Measurements from ENCODE around the gene MYO7B.

MYO7B gene

DNA sequence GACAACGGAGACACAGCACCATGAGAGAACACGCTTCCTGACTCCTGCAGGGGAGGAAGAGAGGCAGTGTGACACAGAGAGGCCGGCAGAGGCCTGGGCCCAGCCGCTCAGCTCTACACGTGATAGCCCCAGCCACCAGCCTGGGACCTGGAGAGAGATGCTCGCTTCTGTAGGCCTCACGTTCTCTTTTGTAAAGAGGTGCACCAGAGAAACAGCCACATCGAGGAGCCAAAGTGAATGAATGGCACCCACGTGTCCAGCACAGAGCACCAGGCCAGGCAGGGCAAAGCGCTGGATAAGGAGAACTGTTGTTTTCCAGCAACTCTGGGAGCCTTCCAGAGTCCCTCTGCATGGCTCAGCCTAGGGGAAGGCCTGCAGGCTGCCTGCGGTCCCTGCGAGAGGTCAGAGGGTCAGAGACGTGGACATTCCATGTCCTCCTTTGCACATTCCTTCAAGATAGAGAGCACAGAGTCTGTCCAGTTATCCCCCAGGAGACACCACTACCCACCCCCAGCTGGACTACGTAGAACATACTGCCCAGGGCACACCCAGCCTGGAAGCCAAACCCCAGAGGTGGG, 125.7 kb downstream of the MYO7B start:
- DNase-seq (ENCODE audit: low read depth in 2 of 2), result no peak

DNA sequence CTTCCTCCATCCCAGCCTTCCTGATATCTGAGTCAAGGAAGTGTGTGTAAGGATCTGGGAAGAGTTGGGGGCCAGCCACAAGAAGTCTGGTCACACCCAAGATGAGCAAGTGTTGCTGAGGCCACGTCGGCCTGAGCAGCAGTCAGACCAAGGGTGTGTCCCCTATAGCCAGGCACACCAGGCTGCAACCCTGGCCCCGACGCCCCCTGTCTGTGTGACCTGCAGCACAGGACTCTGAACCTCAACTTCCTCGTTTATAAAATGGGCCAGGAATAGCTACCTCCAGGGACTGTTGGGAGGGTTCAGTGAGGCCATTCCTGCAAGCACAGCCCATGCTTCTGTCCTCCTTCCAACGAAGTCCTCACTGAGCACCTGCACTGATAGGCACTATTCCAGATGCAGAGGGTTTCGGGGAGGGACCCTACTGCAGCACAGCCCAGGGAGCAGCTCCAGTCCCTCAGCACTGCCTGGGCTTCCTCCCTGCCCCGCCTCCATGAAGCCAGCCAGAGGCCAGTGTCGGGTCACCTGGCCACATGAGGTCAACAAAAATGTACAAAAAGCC, 126.5 kb downstream of the MYO7B start:
- DNase-seq (ENCODE audit: low read depth in 2 of 2), result no peak

GRCh38 chr2:127662937-127663565, 127.6 kb downstream of the MYO7B start:
- no peak for DNase-seq (ENCODE audit: low read depth in 2 of 2)

- DNase-seq (ENCODE audit: low read depth in 2 of 2), result no peak
Observed at GRCh38 chr2:127663566-127664064, 128.1 kb downstream of the MYO7B start.

GRCh38 chr2:127664065-127664894, 128.8 kb downstream of the MYO7B start:
- DNase-seq (ENCODE audit: low read depth in 2 of 2), result no peak

DNA sequence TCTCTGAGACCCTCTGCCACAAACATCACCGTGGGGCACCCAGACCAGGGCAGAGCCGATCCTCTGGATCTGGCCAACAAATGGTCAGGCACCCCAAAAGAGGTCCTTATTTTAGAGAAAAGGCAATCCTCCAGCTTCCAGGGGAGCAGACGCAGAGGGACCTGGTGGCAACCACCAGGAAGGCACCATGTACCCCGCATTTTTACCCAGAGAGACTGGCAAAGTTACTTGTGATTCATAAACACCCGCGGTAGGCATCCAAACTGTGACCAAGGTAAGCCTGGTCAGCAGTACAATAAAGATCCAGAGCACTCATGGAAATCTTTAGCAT, 129.4 kb downstream of the MYO7B start:
- no peak for DNase-seq (ENCODE audit: low read depth in 2 of 2)

DNA sequence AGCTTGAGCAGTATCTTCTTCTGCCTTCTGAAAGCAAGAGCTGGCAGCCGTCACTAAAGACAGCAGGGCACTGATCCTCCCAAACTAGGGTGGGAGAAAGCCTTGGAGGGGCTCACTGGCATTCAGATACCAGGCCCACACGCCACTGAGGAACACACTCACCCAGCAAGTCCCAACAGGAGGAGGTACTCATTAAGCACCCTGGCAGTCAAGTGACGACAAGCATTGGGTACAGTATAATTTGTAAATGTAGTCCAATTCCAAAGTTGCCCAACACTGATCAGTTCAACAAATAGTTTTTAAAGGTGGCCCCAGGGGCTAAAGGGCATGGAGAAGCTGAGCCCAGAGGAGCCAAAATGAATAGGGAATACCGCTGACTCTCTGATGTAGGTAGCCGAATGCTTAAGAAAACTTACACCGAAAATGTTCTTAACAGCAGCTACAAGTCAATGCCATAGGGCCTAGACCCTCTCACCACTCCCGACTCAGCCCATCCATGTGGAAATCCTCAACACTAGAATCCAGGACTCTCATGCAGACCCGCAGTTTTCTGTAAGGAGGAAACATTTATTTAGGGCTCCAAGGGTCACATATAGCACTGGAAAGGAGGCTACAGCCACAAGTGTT, 129.9 kb downstream of the MYO7B start:
- DNase-seq (ENCODE audit: low read depth in 2 of 2), result no peak

DNA sequence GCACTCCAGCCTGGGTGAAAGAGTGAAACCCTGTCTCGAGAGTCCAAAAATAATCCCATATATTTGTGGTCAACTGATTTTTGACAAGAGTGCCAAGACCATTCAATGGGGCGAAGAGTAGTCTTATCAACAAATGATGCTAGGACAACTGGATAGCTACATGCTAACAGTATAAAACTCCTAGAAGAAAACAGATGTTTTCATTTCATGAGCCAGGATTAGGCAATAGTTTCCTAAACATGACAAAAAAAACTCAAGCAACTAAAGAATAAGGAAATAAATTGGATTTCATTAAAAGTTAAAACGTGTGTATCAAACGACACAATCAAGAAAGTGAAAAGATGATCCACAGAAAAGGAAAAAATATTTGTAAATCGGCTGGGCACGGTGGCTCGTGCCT, 133.6 kb downstream of the MYO7B start:
- no peak for DNase-seq (ENCODE audit: low read depth in 2 of 2)

GRCh38 chr2:127670055-127670956, 134.8 kb downstream of the MYO7B start:
- no peak for DNase-seq (ENCODE audit: low read depth in 2 of 2)

GRCh38 chr2:127670957-127671290, 135.4 kb downstream of the MYO7B start:
- DNase-seq (ENCODE audit: low read depth in 2 of 2), result no peak

DNA sequence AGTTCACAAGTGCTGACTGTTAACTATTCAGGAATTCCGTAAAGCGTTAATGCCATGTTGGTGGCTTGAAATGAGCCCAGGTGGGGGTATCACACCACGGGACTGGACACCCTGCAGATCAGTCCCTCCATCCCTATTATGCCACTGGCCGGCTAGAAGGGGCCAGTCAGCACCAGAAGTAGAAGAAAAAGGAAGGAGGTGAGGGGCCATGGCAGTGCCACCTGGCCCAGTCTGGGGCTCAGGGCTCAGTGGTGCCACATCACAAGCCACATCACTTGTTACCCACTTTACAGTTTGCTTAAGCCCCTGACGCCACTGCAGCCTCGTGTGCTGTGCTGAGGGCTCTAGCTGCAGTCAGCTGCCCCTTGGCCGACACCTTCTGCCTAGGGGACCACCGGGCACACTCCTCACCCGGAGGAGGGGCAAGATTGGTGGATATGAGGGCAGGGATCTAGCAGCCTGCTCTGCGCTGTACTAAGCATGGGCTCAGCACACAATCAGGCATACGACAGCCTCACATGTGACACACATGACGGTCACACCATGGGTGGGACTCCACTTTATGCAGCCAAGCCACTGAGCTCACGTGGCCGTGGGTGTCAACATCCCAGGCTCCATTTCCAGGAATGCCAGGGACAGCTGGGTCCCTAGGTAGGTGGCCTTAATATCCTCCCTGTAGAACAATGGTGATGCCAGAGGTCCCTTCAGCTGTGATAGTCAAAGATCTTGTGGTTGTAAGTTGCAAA, 136.2 kb downstream of the MYO7B start:
- DNase-seq (ENCODE audit: low read depth in 2 of 2), result no peak

GRCh38 chr2:127672341-127673224, 137.1 kb downstream of the MYO7B start:
- no peak for DNase-seq (ENCODE audit: low read depth in 2 of 2)

- DNase-seq (ENCODE audit: low read depth in 2 of 2), result no peak
Observed at GRCh38 chr2:127673291-127674069, 138.0 kb downstream of the MYO7B start.

GRCh38 chr2:127674241-127675209, 139.0 kb downstream of the MYO7B start:
- DNase-seq (ENCODE audit: low read depth in 2 of 2), result no peak

- no peak for DNase-seq (ENCODE audit: low read depth in 2 of 2)
Observed at GRCh38 chr2:127675331-127676261, 140.1 kb downstream of the MYO7B start, which contains the start of gene LIMS2. LIMS2 (minus strand) TSS chr2:127675530; CDS start chr2:127675024, 506 bp downstream.

DNA sequence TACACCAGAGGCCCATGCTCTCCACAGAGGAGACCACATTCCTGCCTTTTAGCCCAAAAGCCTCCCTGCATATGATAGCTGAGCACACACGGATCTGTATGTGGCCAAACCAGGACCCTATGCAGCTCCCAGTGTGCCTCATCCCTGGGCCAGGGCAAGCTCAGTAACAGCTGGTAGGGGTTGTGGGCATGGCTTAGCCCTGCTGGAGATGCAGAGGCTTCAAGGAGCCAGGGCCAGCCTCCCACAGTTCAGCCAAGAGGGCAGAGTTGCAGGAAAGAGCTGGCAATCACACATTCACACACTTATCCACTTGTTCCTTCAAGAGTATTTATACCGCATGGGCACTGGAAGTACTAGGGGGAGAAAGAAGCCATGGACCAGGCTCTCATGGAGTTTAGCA, 141.4 kb downstream of the MYO7B start:
- DNase-seq (ENCODE audit: low read depth in 2 of 2), result no peak

All from stimulated activated CD4-positive, alpha-beta T cell treated with anti-CD3 and anti-CD28 coated beads, Interleukin-4, amount 100 ng/mL, for 48 hours (primary cell).